Measurements from ENCODE around the gene FOXO3. TPM values are rescaled to one million over a fixed set of nuclear protein-coding genes. Genes with fewer than 3 reads are reported as not detected.
A peak's percentile ranks its signal among the peaks of the same experiment; 100 is the strongest.

Gene FOXO3
- 100 to 1,000 TPM; 108 to 144 TPM for total RNA-seq

GRCh38 chr6:108560463-108561308 lies at the start of gene FOXO3:
Gene FOXO3, plus strand, starts transcription at chr6:108560917. Its CDS starts 292 bp downstream, at chr6:108561209.
- DNase-seq (ENCODE audit: low spot score) = peak; percentile 94
- WGBS = under 1% methylated on average over 52 of the region's 110 CpGs
- TF ChIP-seq, protein P1, sequence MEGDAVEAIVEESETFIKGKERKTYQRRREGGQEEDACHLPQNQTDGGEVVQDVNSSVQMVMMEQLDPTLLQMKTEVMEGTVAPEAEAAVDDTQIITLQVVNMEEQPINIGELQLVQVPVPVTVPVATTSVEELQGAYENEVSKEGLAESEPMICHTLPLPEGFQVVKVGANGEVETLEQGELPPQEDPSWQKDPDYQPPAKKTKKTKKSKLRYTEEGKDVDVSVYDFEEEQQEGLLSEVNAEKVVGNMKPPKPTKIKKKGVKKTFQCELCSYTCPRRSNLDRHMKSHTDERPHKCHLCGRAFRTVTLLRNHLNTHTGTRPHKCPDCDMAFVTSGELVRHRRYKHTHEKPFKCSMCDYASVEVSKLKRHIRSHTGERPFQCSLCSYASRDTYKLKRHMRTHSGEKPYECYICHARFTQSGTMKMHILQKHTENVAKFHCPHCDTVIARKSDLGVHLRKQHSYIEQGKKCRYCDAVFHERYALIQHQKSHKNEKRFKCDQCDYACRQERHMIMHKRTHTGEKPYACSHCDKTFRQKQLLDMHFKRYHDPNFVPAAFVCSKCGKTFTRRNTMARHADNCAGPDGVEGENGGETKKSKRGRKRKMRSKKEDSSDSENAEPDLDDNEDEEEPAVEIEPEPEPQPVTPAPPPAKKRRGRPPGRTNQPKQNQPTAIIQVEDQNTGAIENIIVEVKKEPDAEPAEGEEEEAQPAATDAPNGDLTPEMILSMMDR (IDR thresholded peaks at IDR 0.05) = peak in 1 of 4 experiments; percentile 10
- peak; percentile 76 for TF ChIP-seq POLR2AphosphoS5 (IDR thresholded peaks at IDR 0.05)
- TF ChIP-seq POLR2A (IDR thresholded peaks at IDR 0.05) = peak; percentile 94
- Histone ChIP-seq H3K36me3 (no peaks in the 10 kb centered on the region), H3K27ac (peak within 1 kb of the TSS; percentile 99 to 100), H3K4me3 (peak within 1 kb of the TSS; percentile 97 to 98), H3K4me1 (replicated peaks) (no peaks in the 10 kb centered on the region), H3K9me3 (no peaks in the 10 kb centered on the region), H3K27me3 (replicated peaks; ENCODE audit: insufficient read depth) (no peaks in the 10 kb centered on the region)
- intact Hi-C loops (cut with DNase I) = loop anchor here (2.0 kb wide), 1 partner anchor 28 kb away; no protein-coding TSS in a partner anchor

DNA sequence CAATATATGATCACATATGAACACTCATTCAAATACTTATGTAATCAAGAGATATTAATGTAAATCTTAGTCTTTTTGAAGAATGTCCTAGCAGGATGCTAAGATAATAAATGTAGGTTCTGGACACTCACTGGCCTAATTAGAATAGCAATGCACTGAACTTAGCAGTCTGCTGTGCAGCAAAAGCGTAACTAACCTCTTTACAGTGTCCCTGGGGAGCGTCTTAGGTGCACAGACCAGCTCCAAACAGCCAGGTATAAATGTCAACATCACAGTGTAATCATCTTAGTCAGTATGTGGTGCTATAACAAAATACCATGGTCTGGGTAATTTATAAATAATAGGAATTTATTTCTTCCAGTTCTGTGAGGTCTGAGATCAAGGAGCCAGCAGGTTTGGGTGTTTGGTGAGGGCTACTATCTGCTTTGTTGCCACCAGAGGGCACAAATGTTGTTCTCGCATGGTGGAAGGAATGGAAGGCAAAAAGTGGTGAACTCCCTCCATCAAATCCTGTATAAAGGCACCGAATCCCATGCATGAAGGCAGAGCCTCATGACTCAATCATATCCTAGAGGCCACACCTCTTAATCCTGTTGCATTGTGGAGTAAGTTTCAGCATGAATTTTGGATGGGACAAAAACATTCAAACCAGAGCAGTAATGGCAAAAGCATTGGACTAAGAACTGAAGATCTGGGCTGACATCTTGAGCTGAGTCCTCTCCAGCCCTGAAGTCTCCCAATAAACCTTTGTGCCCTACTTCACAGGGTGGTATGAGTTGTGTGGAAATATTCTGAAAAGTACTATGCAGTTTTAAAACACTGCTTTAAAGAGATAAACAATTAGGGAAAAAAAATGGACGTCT lies 41.8 kb upstream of the FOXO3 start:
- Histone ChIP-seq H3K9me3 (no peaks in the 10 kb centered on the region), H3K27me3 (replicated peaks; ENCODE audit: insufficient read depth) (no peaks in the 10 kb centered on the region), H3K4me1 (replicated peaks) (no peaks in the 10 kb centered on the region), H3K27ac (no peak overlapping the region), H3K4me3 (no peak overlapping the region), H3K36me3 (no peaks in the 10 kb centered on the region)
- WGBS = 83% methylated on average over 5 of the region's 5 CpGs
- intact Hi-C loops (cut with DNase I) = no loop called here
- DNase-seq (ENCODE audit: low spot score) = no peak
- TF ChIP-seq, protein P1 (IDR thresholded peaks at IDR 0.05) = no peak
- TF ChIP-seq POLR2AphosphoS5 (IDR thresholded peaks at IDR 0.05) (no peak), POLR2A (IDR thresholded peaks at IDR 0.05) (no peak)

DNA sequence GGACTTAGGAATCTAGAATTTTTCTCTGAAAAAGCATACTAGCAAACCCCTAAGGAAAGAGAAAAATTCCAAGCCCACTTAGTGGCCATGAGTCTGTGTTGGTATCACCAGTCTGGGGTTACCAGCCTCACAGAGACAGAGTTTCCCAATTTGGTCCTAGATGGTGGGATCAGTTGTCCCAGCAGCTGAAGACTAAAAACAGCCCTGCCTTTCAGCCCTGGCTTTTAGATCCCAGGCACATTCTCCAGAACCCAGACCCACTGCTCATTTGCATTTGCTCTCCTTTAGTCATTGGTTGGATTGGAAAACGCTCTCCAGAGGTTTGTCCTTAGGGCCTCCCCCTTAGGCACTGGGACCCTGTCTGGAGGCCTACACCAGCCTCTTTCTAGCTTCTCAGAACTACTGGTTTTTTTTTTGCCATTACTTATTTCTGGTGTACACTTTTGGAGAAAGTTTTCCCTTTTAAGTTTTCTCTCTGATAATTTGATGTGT lies 39.1 kb upstream of the FOXO3 start:
- Histone ChIP-seq H3K36me3 (no peaks in the 10 kb centered on the region), H3K27me3 (replicated peaks; ENCODE audit: insufficient read depth) (no peaks in the 10 kb centered on the region), H3K4me3 (no peak overlapping the region), H3K4me1 (replicated peaks) (no peaks in the 10 kb centered on the region), H3K27ac (no peak overlapping the region), H3K9me3 (no peaks in the 10 kb centered on the region)
- intact Hi-C loops (cut with DNase I) = loop anchor here (10.0 kb wide), 1 partner anchor 537 kb away; no protein-coding TSS in a partner anchor
- DNase-seq (ENCODE audit: low spot score) = no peak
- WGBS = 93% methylated on average over 1 of the region's 1 CpG
- TF ChIP-seq, protein P1 (IDR thresholded peaks at IDR 0.05) = no peak
- no peak for TF ChIP-seq POLR2A (IDR thresholded peaks at IDR 0.05)

DNA sequence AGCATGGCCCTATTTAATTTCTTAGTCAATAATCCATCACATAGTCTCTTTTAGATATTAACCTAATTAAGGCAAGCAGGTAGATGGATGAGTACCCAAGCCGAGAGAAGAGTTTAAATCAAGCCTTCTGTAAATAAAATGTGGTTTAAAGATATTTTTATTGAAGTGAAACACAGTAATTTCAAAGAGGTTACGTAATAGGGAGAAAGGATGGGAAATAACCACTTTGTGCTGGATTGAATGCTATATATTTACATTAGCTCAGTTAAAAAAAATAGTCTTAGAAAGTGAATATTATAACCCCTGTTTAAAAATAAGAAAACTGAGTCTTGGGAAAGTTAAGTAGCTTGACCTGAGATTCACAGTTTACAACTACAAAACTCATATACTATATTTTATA lies 37.0 kb upstream of the FOXO3 start:
- Histone ChIP-seq H3K27me3 (replicated peaks; ENCODE audit: insufficient read depth) (no peaks in the 10 kb centered on the region), H3K36me3 (no peaks in the 10 kb centered on the region), H3K4me1 (replicated peaks) (no peaks in the 10 kb centered on the region), H3K9me3 (no peaks in the 10 kb centered on the region), H3K27ac (no peak overlapping the region), H3K4me3 (no peak overlapping the region)
- intact Hi-C loops (cut with DNase I) = loop anchor here (10.0 kb wide), 1 partner anchor 539 kb away; no protein-coding TSS in a partner anchor
- DNase-seq (ENCODE audit: low spot score) = no peak
- 52% methylated on average over 2 of the region's 2 CpGs for WGBS
- TF ChIP-seq POLR2A (IDR thresholded peaks at IDR 0.05) (no peak), POLR2AphosphoS5 (IDR thresholded peaks at IDR 0.05) (no peak)
- TF ChIP-seq, protein P1 (IDR thresholded peaks at IDR 0.05) = no peak

All from prostate gland (tissue), 2 donors.